Astrocyte (in vitro differentiated cells and primary cell): ENCODE measurements around the gene RFX7. TPM values are rescaled to one million over a fixed set of nuclear protein-coding genes. Genes with fewer than 3 reads are reported as not detected.

Source experiments
- DNase-seq: peaks from one replicate; pipeline ENCODE4 v3.0.0-alpha.2; 2010; ENCODE audit warnings: low read depth
- FAIRE-seq: peaks from 2 replicates; lab custom pipeline; 2011; peaks lifted over from hg19 to GRCh38; lab: Jason Lieb, UNC
- H2AFZ ChIP-seq: 2 replicates; pipeline ENCODE4 v1.6.0; 2012; ENCODE audit warnings: low read depth, low read length, inconsistent platforms
- H3K27ac ChIP-seq: 2 replicates; pipeline ENCODE4 v1.5.1; 2011; ENCODE audit warnings: low read depth, low read length, inconsistent platforms
- H3K27me3 ChIP-seq: 2 replicates; pipeline ENCODE4 v1.6.0; 2011; ENCODE audit warnings: low read length, inconsistent platforms; ENCODE audit not compliant: insufficient read depth
- H3K36me3 ChIP-seq: 2 replicates; pipeline ENCODE4 v1.5.1; 2011; ENCODE audit warnings: low read length, inconsistent platforms; ENCODE audit not compliant: insufficient read depth
- H3K4me1 ChIP-seq: 2 replicates; pipeline ENCODE4 v1.5.1; 2011; ENCODE audit warnings: low read length, inconsistent platforms; ENCODE audit not compliant: insufficient read depth
- H3K4me2 ChIP-seq: 2 replicates; pipeline ENCODE4 v1.6.0; 2012; ENCODE audit warnings: low read length, inconsistent platforms
- H3K4me3 ChIP-seq: 2 replicates; pipeline ENCODE4 v1.5.1; 2011; ENCODE audit warnings: low read depth, mild to moderate bottlenecking, low read length, inconsistent platforms; ENCODE audit not compliant: insufficient read depth
- H3K79me2 ChIP-seq: 2 replicates; pipeline ENCODE4 v1.6.0; 2012; ENCODE audit warnings: mild to moderate bottlenecking, low read length, inconsistent platforms; ENCODE audit not compliant: insufficient read depth
- H3K9ac ChIP-seq: 2 replicates; pipeline ENCODE4 v1.6.0; 2012; ENCODE audit warnings: mild to moderate bottlenecking, low read length, inconsistent platforms
- H3K9me3 ChIP-seq: 2 replicates; pipeline ENCODE4 v1.5.1; 2012; ENCODE audit warnings: low read depth, mild to moderate bottlenecking, low read length, inconsistent platforms; ENCODE audit not compliant: insufficient read depth
- H4K20me1 ChIP-seq: 2 replicates; pipeline ENCODE4 v1.6.0; 2012; ENCODE audit warnings: low read length, inconsistent platforms; ENCODE audit not compliant: insufficient read depth
- H3K27ac Mint-ChIP-seq: one replicate; pipeline ENCODE4 v1.8.0; 2021; ENCODE audit warnings: mild to moderate bottlenecking, mixed read lengths; ENCODE audit not compliant: unreplicated experiment
- H3K27me3 Mint-ChIP-seq: one replicate; pipeline ENCODE4 v1.8.0; 2021; ENCODE audit warnings: low read depth, mixed read lengths; ENCODE audit not compliant: unreplicated experiment
- H3K36me3 Mint-ChIP-seq: one replicate; pipeline ENCODE4 v1.8.0; 2021; ENCODE audit warnings: low read depth, mixed read lengths; ENCODE audit not compliant: unreplicated experiment
- H3K4me1 Mint-ChIP-seq: one replicate; pipeline ENCODE4 v1.8.0; 2021; ENCODE audit warnings: low read depth, mixed read lengths; ENCODE audit not compliant: unreplicated experiment
- H3K4me3 Mint-ChIP-seq: one replicate; pipeline ENCODE4 v1.8.0; 2021; ENCODE audit warnings: mild to moderate bottlenecking, moderate library complexity, mixed read lengths; ENCODE audit not compliant: unreplicated experiment
- H3K9me3 Mint-ChIP-seq: one replicate; pipeline ENCODE4 v1.8.0; 2021; ENCODE audit warnings: mild to moderate bottlenecking, mixed read lengths; ENCODE audit not compliant: unreplicated experiment
- CTCF ChIP-seq: IDR thresholded peaks from 2 replicates; pipeline ENCODE4 v1.5.1; 2011; ENCODE audit warnings: low read depth, mild to moderate bottlenecking, inconsistent platforms, low read length, moderate library complexity; ENCODE audit not compliant: insufficient read depth
- EZH2 ChIP-seq: IDR thresholded peaks from 2 replicates; pipeline ENCODE4 v1.6.1; 2012; ENCODE audit warnings: mild to moderate bottlenecking, low read length, inconsistent platforms; ENCODE audit not compliant: insufficient read depth
- total RNA-seq: library from RNA; stranded (reverse); gene quantifications from 2 replicates; pipeline ENCODE4 v1.2.1, GENCODE V29; 2021

RFX7 gene
- total RNA-seq, 1 donor from 2014 or later = 46.3 TPM

- no peak for FAIRE-seq
- peaks cover 7% of the 10 kb centered on the region for H3K9me3 Mint-ChIP-seq
Measured at GRCh38 chr15:56222302-56222701, 21.4 kb downstream of the RFX7 start.

GRCh38 chr15:56217341-56217740, 26.3 kb downstream of the RFX7 start:
- FAIRE-seq = no peak
- Mint-ChIP-seq H3K27me3 (no peaks in the 10 kb centered on the region), H3K36me3 (peaks cover 6% of the 10 kb centered on the region)

More at GRCh38 chr15:56222302-56222701, 21.4 kb downstream of the RFX7 start:
- H3K4me1 ChIP-seq = no peaks in the 10 kb centered on the region
- Mint-ChIP-seq H3K27ac (no peak overlapping the region), H3K4me1 (peaks cover 4% of the 10 kb centered on the region), H3K36me3 (peaks cover 14% of the 10 kb centered on the region), H3K4me3 (no peak overlapping the region), H3K27me3 (no peaks in the 10 kb centered on the region)
- H3K4me2 ChIP-seq = no peak overlapping the region
- H2AFZ ChIP-seq = no peak overlapping the region
- no peak overlapping the region for H3K4me3 ChIP-seq
- H3K36me3 ChIP-seq = no peaks in the 10 kb centered on the region
- no peak overlapping the region for H3K9ac ChIP-seq
- peaks cover 2% of the 10 kb centered on the region for H3K9me3 ChIP-seq
- H3K79me2 ChIP-seq = peaks cover 90% of the 10 kb centered on the region
- no peak overlapping the region for H3K27ac ChIP-seq
- DNase-seq = no peak
- H3K27me3 ChIP-seq = no peaks in the 10 kb centered on the region
- H4K20me1 ChIP-seq = peaks cover 24% of the 10 kb centered on the region
- no peak for TF ChIP-seq EZH2
- no peak for TF ChIP-seq CTCF

More at GRCh38 chr15:56217341-56217740, 26.3 kb downstream of the RFX7 start:
- peaks cover 13% of the 10 kb centered on the region for H3K4me1 ChIP-seq
- H3K79me2 ChIP-seq = peaks cover 72% of the 10 kb centered on the region
- H3K4me2 ChIP-seq = no peak overlapping the region
- no peaks in the 10 kb centered on the region for H3K9me3 ChIP-seq
- H3K27ac ChIP-seq = no peak overlapping the region
- Mint-ChIP-seq H3K4me1 (peaks cover 15% of the 10 kb centered on the region), H3K9me3 (peaks cover 5% of the 10 kb centered on the region), H3K4me3 (no peak overlapping the region), H3K27ac (no peak overlapping the region)
- peaks cover 4% of the 10 kb centered on the region for H4K20me1 ChIP-seq
- TF ChIP-seq CTCF (no peak), EZH2 (no peak)
- no peak overlapping the region for H2AFZ ChIP-seq
- no peak overlapping the region for H3K4me3 ChIP-seq
- H3K36me3 ChIP-seq = no peaks in the 10 kb centered on the region
- H3K9ac ChIP-seq = no peak overlapping the region
- DNase-seq = no peak
- H3K27me3 ChIP-seq = no peaks in the 10 kb centered on the region
